ENCODE results near the gene TIMM22.

TIMM22 gene

GRCh38 chr17:1003633-1003971 lies 6.7 kb downstream of the TIMM22 start:
- TF ChIP-seq, protein P1, sequence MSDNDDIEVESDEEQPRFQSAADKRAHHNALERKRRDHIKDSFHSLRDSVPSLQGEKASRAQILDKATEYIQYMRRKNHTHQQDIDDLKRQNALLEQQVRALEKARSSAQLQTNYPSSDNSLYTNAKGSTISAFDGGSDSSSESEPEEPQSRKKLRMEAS (IDR thresholded peaks at IDR 0.05) = no peak
- TF ChIP-seq RAD21 (IDR thresholded peaks at IDR 0.05; ENCODE audit: low read depth) = no peak
- no peak for TF ChIP-seq TAF1 (IDR thresholded peaks at IDR 0.05; ENCODE audit: low read depth)
- TF ChIP-seq YY1 (IDR thresholded peaks at IDR 0.05; ENCODE audit: low read depth) = no peak
- TF ChIP-seq TCF12 (IDR thresholded peaks at IDR 0.05; ENCODE audit: low read depth) = no peak
- TF ChIP-seq CEBPB (IDR thresholded peaks at IDR 0.05) = no peak
- no peak for TF ChIP-seq REST (IDR thresholded peaks at IDR 0.05; ENCODE audit: low read depth)
- no peak for TF ChIP-seq FOXM1 (IDR thresholded peaks at IDR 0.05; ENCODE audit: borderline replicate concordance, low read depth)
- TF ChIP-seq EGR1 (IDR thresholded peaks at IDR 0.05) = no peak
- no peak for TF ChIP-seq NFIC (IDR thresholded peaks at IDR 0.05)
- no peak for TF ChIP-seq USF1 (IDR thresholded peaks at IDR 0.05)
- no peak for TF ChIP-seq ZBTB7A (IDR thresholded peaks at IDR 0.05; ENCODE audit: low read depth)
- TF ChIP-seq CREB1 (IDR thresholded peaks at IDR 0.05; ENCODE audit: low read depth) = no peak
- no peak for TF ChIP-seq TEAD4 (IDR thresholded peaks at IDR 0.05)
- TF ChIP-seq EP300 (IDR thresholded peaks at IDR 0.05; ENCODE audit: borderline replicate concordance) = no peak

- TF ChIP-seq TCF12 (IDR thresholded peaks at IDR 0.05; ENCODE audit: low read depth) (no peak), TAF1 (IDR thresholded peaks at IDR 0.05; ENCODE audit: low read depth) (no peak), YY1 (IDR thresholded peaks at IDR 0.05; ENCODE audit: low read depth) (no peak), CREB1 (IDR thresholded peaks at IDR 0.05; ENCODE audit: low read depth) (no peak), FOXM1 (IDR thresholded peaks at IDR 0.05; ENCODE audit: borderline replicate concordance, low read depth) (no peak), NFIC (IDR thresholded peaks at IDR 0.05) (no peak)
- TF ChIP-seq, protein P1 (IDR thresholded peaks at IDR 0.05) = no peak
Measured at GRCh38 chr17:1003972-1004768, 7.2 kb downstream of the TIMM22 start.

DNA sequence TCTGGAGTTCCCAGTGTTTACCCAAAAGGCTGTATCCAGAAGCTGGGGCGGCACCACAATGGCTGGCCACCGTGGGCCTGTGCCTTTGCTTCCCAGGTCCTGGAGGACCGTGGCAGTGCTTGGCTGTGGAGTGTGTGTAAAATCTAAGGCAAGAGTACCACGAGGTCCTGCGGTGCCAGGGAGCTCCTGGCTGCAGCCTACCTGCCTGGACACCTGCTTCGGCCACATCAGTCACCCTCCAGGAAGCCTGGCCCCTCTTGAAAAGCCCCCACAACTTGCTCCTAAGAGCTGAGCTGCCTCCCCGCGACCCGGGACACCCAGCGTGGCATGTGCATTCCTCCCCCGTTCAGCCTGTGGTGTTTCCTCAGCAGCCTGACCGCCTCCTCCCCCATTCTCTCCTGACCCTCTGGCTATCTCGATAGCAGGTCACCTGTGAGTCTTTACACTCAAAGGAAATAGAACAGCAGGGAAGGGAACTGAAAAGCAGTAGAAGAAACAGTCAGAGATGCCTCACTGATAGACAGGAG lies 7.9 kb downstream of the TIMM22 start:
- TF ChIP-seq YY1 (IDR thresholded peaks at IDR 0.05; ENCODE audit: low read depth) (no peak), NFIC (IDR thresholded peaks at IDR 0.05) (no peak)

GRCh38 chr17:1005361-1005946 lies 8.5 kb downstream of the TIMM22 start:
- TF ChIP-seq NFIC (IDR thresholded peaks at IDR 0.05) (peak; percentile 59; the same call in 1 of the 2 replicates), ZBTB7A (IDR thresholded peaks at IDR 0.05; ENCODE audit: low read depth) (no peak)

DNA sequence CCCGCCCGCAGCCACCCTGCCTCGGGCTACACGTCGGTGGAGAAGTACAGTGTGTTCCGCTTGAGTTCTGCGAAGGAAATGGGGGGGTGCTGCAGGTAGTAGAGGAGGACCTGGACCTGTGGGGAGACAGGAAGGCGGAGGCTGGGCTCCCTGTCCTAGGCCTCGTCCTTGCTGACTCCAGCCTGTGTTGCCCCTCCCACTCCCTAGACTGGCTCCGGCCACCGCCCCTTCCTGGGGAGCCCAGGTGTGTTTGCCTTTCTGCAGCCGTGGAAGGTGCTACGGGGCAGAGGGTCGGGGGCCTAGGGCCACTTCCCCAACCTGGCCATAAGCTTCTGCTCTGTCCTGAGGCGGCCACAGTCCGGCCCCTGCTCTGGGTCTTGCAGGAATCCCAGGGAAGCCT lies 9.1 kb downstream of the TIMM22 start:
- TF ChIP-seq TEAD4 (IDR thresholded peaks at IDR 0.05) = no peak
- no peak for TF ChIP-seq EP300 (IDR thresholded peaks at IDR 0.05; ENCODE audit: borderline replicate concordance)
- no peak for TF ChIP-seq EGR1 (IDR thresholded peaks at IDR 0.05)
- TF ChIP-seq CREB1 (IDR thresholded peaks at IDR 0.05; ENCODE audit: low read depth) = no peak
- TF ChIP-seq ZBTB7A (IDR thresholded peaks at IDR 0.05; ENCODE audit: low read depth) = no peak
- no peak for TF ChIP-seq TAF1 (IDR thresholded peaks at IDR 0.05; ENCODE audit: low read depth)

DNA sequence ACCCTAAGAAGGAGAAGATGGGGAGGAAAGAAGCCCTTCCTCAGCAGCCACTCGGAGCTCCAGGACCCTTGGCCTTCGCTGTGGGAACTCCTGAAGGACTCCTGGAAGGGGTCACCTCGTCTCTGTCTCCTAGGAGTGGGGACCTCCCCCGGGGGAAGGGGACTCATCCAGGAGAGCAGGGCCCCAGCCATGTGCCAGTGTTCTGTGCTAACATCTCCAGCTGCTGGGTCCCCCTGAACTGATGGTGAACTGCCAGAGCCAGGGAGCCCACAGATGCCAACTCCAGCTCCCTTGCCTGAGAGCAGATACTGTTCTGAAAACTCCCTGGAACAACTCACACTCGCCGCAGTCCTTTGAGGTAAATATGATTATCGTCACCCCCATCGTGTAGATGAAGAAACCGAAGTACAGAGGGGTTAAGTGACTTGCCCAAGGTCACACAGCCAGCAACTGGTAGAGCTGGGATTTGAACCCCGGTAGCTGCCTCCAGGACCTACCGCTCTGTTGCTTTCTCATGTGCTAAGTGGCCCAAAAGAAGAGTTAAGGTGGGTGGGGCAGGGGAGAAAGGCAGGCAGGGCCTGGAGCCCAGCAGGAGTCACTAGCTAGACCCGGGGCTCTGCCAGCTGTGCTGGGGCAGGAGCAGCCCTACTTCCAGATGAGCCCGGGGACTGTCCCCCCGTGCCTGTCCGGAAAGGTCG lies 10.5 kb downstream of the TIMM22 start:
- TF ChIP-seq NFIC (IDR thresholded peaks at IDR 0.05) (no peak), CREB1 (IDR thresholded peaks at IDR 0.05; ENCODE audit: low read depth) (no peak), EGR1 (IDR thresholded peaks at IDR 0.05) (no peak), FOXM1 (IDR thresholded peaks at IDR 0.05; ENCODE audit: borderline replicate concordance, low read depth) (no peak), EP300 (IDR thresholded peaks at IDR 0.05; ENCODE audit: borderline replicate concordance) (no peak), CEBPB (IDR thresholded peaks at IDR 0.05) (no peak), ZBTB7A (IDR thresholded peaks at IDR 0.05; ENCODE audit: low read depth) (no peak)
- TF ChIP-seq, protein P1 (IDR thresholded peaks at IDR 0.05) = no peak

GRCh38 chr17:1008008-1008761 lies 11.3 kb downstream of the TIMM22 start:
- TF ChIP-seq ZBTB7A (IDR thresholded peaks at IDR 0.05; ENCODE audit: low read depth) (no peak), EP300 (IDR thresholded peaks at IDR 0.05; ENCODE audit: borderline replicate concordance) (no peak), NFIC (IDR thresholded peaks at IDR 0.05) (no peak), CREB1 (IDR thresholded peaks at IDR 0.05; ENCODE audit: low read depth) (no peak), YY1 (IDR thresholded peaks at IDR 0.05; ENCODE audit: low read depth) (no peak), RAD21 (IDR thresholded peaks at IDR 0.05; ENCODE audit: low read depth) (no peak), USF1 (IDR thresholded peaks at IDR 0.05) (no peak), FOXM1 (IDR thresholded peaks at IDR 0.05; ENCODE audit: borderline replicate concordance, low read depth) (no peak), TAF1 (IDR thresholded peaks at IDR 0.05; ENCODE audit: low read depth) (no peak), TEAD4 (IDR thresholded peaks at IDR 0.05) (no peak), EGR1 (IDR thresholded peaks at IDR 0.05) (no peak), TCF12 (IDR thresholded peaks at IDR 0.05; ENCODE audit: low read depth) (no peak), CEBPB (IDR thresholded peaks at IDR 0.05) (no peak), REST (IDR thresholded peaks at IDR 0.05; ENCODE audit: low read depth) (no peak)

Data from Ishikawa (cell line).